Left lung (tissue), 10 donors: ENCODE results near the gene PRKCE. TPM values are rescaled to one million over a fixed set of nuclear protein-coding genes. Genes with fewer than 3 reads are reported as not detected.

ENCODE experiments used
- ATAC-seq: fragments of 200-7000 bp; cut with Tn5 transposase; one replicate; pipeline ENCODE4 v1.9.1; 2020; ENCODE audit warnings: moderate library complexity
- DNase-seq, 4 donors: peaks; one replicate each; pipeline ENCODE4 v3.0.0-alpha.2; 2013 to 2020
- H3K27ac ChIP-seq, 2 donors: fragments of 200-600 bp; sonication (generic) in 1 of 2; one replicate each; pipeline versions ENCODE4 v1.5.0 to v1.8.0; 2020 to 2021
- H3K27me3 ChIP-seq, 2 donors: fragments of 200-600 bp; sonication (generic) in 1 of 2; one replicate each; pipeline versions ENCODE4 v1.5.0 to v1.8.0; 2020 to 2021
- H3K36me3 ChIP-seq, 2 donors: fragments of 200-600 bp; sonication (generic) in 1 of 2; one replicate each; pipeline versions ENCODE4 v1.5.0 to v1.8.0; 2020 to 2021
- H3K4me1 ChIP-seq, 2 donors: fragments of 200-600 bp; one replicate each; pipeline ENCODE4 v1.8.0; 2021
- H3K4me3 ChIP-seq, 2 donors: fragments of 200-600 bp; sonication (generic) in 1 of 2; one replicate each; pipeline versions ENCODE4 v1.5.0 to v1.8.0; 2020 to 2021; ENCODE audit warnings: mild to moderate bottlenecking in 1 of 2
- H3K9me3 ChIP-seq, 2 donors: fragments of 200-600 bp; sonication (generic) in 1 of 2; one replicate each; pipeline versions ENCODE4 v1.5.0 to v1.8.0; 2020 to 2021
- intact Hi-C, 2 donors: fragments of 100-400 bp; cut with DNase I; formaldehyde crosslinking; loops; one replicate each; pipeline versions ENCODE4 v1.11.2 to v1.14.2; 2022
- polyA plus RNA-seq, 6 donors: library from polyadenylated mRNA; unstranded; fragments of 120-200 nt; gene quantifications; one replicate each; pipeline ENCODE4 v1.2.1, GENCODE V29; 2013; ENCODE audit not compliant: insufficient read length in 6 of 6
- total RNA-seq, 2 donors: library from RNA; stranded (reverse); fragmentation: NEBNext Ultra II Directional; extraction: Animal tissue kit (Norgen Biotek cat#: 25700); gene quantifications; one replicate each; pipeline ENCODE4 v1.2.1, GENCODE V29; 2021
- TF ChIP-seq, protein P1 (sequence below), 2 donors: fragments of 200-600 bp; sonication (generic) in 1 of 2; IDR thresholded peaks; one replicate each; pipeline versions ENCODE4 v1.5.0 to v1.8.0; 2021; ENCODE audit warnings: antibody characterized with exemption in 2 of 2
- donor health status: DM: no; HTN: yes; CAD: no.
- donor health status: DM: no; HTN: no; CAD: no.

Gene PRKCE
- total and polyA plus RNA-seq, 8 donors: 12.0 to 56.9 (median 14.7) TPM

DNA sequence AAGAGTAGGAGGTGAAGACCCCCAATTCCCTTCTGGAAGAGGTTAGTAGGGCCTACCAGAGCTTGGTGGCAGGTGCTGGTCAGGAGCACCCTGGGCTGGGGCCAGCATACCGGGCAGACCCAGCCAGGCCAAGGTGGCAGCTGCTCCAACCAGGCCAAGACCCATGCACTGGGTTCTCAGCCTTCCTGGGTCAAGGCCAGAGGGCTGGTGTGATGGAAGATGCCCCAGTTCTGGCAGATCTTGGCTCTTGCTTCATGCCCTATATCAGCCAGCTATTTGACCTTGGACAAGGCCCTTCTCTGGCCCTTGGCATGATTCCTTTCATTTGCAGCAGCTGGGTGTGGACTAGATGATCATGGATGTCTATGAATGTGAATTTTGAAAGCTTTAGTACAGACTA is 57.7 kb downstream of the PRKCE start:
- Histone ChIP-seq H3K4me3 (no peak overlapping the region), H3K27ac (no peak overlapping the region), H3K9me3 (no peaks in the 10 kb centered on the region), H3K36me3 (no peaks in the 10 kb centered on the region), H3K4me1 (peaks cover 0 to 3% of the 10 kb centered on the region in 2 donors), H3K27me3 (no peaks in the 10 kb centered on the region)
- intact Hi-C loops: no loop called here
- no peak for DNase-seq
- ATAC-seq: no peak
- TF ChIP-seq, protein P1, sequence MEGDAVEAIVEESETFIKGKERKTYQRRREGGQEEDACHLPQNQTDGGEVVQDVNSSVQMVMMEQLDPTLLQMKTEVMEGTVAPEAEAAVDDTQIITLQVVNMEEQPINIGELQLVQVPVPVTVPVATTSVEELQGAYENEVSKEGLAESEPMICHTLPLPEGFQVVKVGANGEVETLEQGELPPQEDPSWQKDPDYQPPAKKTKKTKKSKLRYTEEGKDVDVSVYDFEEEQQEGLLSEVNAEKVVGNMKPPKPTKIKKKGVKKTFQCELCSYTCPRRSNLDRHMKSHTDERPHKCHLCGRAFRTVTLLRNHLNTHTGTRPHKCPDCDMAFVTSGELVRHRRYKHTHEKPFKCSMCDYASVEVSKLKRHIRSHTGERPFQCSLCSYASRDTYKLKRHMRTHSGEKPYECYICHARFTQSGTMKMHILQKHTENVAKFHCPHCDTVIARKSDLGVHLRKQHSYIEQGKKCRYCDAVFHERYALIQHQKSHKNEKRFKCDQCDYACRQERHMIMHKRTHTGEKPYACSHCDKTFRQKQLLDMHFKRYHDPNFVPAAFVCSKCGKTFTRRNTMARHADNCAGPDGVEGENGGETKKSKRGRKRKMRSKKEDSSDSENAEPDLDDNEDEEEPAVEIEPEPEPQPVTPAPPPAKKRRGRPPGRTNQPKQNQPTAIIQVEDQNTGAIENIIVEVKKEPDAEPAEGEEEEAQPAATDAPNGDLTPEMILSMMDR (IDR thresholded peaks at IDR 0.05): no peak

DNA sequence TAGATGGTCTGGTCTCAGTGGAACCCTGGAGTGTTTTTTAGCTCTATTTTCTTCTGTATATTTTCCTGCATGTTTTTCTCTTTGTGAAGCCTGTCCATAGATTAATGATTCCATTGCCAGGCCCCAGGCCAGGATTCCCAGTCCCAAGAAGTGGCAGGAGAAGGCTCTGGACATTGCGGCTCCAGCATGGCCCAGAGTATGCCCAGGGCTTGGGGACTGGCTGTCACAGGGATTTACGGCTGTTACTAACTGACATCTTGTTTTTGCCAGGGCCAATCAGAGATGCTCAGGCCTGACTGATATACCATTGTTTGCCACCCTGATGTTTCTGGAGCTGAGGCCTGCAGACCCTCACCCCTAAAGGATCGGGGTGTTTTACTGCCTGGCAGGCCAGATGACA is 59.0 kb downstream of the PRKCE start:
- no peak for DNase-seq
- no peak for ATAC-seq
- no peak overlapping the region for H3K27ac ChIP-seq
- peaks cover 0 to 3% of the 10 kb centered on the region in 2 donors for H3K4me1 ChIP-seq
- no peaks in the 10 kb centered on the region for H3K27me3 ChIP-seq
- H3K36me3 ChIP-seq: no peaks in the 10 kb centered on the region
- intact Hi-C loops: no loop called here
- H3K9me3 ChIP-seq: no peaks in the 10 kb centered on the region
- no peak overlapping the region for H3K4me3 ChIP-seq
- TF ChIP-seq, protein P1 (IDR thresholded peaks at IDR 0.05): no peak

DNA sequence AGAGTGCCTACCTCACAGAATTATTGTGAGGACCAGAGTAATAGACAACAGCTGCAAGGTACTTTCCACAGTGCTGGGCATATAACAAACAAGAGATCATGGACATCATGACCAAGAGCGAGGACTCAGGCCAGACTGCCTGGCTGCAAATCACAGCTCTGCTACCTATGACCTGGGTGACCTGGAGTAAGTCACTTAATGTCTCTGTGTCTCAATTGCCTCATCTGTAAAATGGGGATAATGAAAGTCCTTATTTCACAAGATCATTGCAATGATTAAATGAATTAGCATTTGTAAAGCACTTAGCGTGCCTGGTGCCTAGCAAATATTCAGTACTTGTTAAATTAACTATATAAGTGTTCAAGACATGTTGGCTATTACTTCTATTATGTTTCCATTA is 59.7 kb downstream of the PRKCE start:
- no peak for DNase-seq
- no peak for ATAC-seq
- Histone ChIP-seq H3K4me3 (no peak overlapping the region), H3K36me3 (no peaks in the 10 kb centered on the region), H3K27ac (no peak overlapping the region), H3K4me1 (peaks cover 0 to 3% of the 10 kb centered on the region in 2 donors), H3K27me3 (no peaks in the 10 kb centered on the region), H3K9me3 (no peaks in the 10 kb centered on the region)
- TF ChIP-seq, protein P1 (IDR thresholded peaks at IDR 0.05): no peak
- intact Hi-C loops: no loop called here

GRCh38 chr2:45712570-45712969 is 61.1 kb downstream of the PRKCE start:
- Histone ChIP-seq H3K4me1 (peaks cover 0 to 3% of the 10 kb centered on the region in 2 donors), H3K27ac (no peak overlapping the region), H3K9me3 (no peaks in the 10 kb centered on the region), H3K4me3 (no peak overlapping the region), H3K27me3 (no peaks in the 10 kb centered on the region), H3K36me3 (no peaks in the 10 kb centered on the region)
- DNase-seq (no peak), ATAC-seq (no peak)
- TF ChIP-seq, protein P1 (IDR thresholded peaks at IDR 0.05): no peak
- intact Hi-C loops: no loop called here

DNA sequence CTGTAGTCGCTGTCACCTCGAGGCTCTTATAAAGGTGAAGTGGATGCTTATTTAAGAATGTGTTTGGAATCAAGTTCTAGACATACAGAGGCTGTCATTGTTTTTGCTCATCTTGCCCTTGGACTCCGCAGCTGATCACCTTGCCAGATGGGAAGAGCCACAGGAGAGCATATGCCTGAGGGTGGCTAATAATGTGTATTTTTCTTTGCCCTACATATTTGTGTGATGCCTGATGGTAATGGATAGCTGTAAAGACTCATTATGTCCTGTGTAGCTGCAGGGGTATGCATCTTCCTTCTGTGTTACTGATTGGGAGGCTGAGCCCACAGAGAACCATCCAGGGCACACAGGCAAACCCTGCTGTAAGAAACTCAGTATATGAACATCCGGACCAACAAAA is 61.7 kb downstream of the PRKCE start:
- Histone ChIP-seq H3K27ac (no peak overlapping the region), H3K36me3 (no peaks in the 10 kb centered on the region), H3K4me3 (no peak overlapping the region), H3K9me3 (no peaks in the 10 kb centered on the region), H3K4me1 (peaks cover 0 to 3% of the 10 kb centered on the region in 2 donors), H3K27me3 (no peaks in the 10 kb centered on the region)
- intact Hi-C loops: no loop called here
- TF ChIP-seq, protein P1 (IDR thresholded peaks at IDR 0.05): no peak
- no peak for DNase-seq
- ATAC-seq: no peak
